Measurements from ENCODE around the gene ZFP64. TPM values are rescaled to one million over a fixed set of nuclear protein-coding genes. Genes with fewer than 3 reads are reported as not detected.

Gene ZFP64
- total RNA-seq, 2 experiments from 2014 or later, result 10.0 to 16.7 TPM

DNA sequence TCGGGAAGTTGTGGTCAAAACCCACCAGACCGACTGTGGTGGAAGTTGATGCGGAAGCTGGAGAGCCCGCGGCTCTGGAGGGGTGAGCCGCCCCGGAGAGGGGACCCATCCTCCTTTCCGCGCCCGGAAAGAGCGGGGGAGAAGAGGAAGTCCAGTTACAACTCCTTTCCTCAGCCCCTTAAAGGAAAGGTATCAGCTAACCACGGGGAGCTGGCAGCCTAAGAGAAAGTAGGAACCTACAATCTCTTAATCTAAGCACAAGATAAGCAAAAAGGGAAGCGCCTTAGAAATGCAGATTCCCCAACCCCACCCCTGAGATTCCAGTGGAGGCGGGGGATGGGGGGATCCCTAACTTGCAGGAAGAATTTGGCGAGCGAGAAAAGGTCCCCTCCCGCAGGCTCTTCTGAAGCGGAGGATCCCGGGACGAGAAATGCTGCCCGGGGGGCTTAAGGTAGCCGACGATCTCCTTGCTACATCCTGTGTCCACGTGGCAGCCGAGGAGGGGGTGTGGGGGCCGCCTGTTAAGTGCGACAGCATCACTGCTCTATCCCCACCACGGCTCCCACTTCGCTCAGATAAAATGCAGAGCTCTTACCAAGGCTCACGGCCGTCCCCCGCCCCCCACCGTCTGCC is 87.5 kb downstream of the ZFP64 start:
- BruUV-seq (replicated peaks), result no TSS peak
- no peaks in the 10 kb centered on the region for H3K9me2 ChIP-seq (ENCODE audit: insufficient read depth, low read length)
- CTCF ChIA-PET (ENCODE audit: unreplicated experiment), result no interaction called here
- no peaks in the 10 kb centered on the region for H3K4me1 ChIP-seq (ENCODE audit: insufficient read depth, low read length, poor library complexity, severe bottlenecking)
- no peak overlapping the region for H3K4me3 ChIP-seq (ENCODE audit: low read depth, low read length, poor library complexity, severe bottlenecking)
- no peak overlapping the region for H3K27ac ChIP-seq (ENCODE audit: low read depth, low read length, poor library complexity, severe bottlenecking)
- no peak overlapping the region for H3K4me2 ChIP-seq (ENCODE audit: low read length)
- H3K79me2 ChIP-seq (ENCODE audit: insufficient read depth, low read depth, low read length), result no peaks in the 10 kb centered on the region
- no peaks in the 10 kb centered on the region for H3K36me3 ChIP-seq (ENCODE audit: insufficient read depth, low read length)
- DNase-seq (ENCODE audit: low spot score), result no peak
- no peaks in the 10 kb centered on the region for H3K9me3 ChIP-seq (ENCODE audit: low read length)
- intact Hi-C loops (cut with micrococcal nuclease; ENCODE audit: unreplicated experiment), result no loop called here
- TF ChIP-seq, protein P1, sequence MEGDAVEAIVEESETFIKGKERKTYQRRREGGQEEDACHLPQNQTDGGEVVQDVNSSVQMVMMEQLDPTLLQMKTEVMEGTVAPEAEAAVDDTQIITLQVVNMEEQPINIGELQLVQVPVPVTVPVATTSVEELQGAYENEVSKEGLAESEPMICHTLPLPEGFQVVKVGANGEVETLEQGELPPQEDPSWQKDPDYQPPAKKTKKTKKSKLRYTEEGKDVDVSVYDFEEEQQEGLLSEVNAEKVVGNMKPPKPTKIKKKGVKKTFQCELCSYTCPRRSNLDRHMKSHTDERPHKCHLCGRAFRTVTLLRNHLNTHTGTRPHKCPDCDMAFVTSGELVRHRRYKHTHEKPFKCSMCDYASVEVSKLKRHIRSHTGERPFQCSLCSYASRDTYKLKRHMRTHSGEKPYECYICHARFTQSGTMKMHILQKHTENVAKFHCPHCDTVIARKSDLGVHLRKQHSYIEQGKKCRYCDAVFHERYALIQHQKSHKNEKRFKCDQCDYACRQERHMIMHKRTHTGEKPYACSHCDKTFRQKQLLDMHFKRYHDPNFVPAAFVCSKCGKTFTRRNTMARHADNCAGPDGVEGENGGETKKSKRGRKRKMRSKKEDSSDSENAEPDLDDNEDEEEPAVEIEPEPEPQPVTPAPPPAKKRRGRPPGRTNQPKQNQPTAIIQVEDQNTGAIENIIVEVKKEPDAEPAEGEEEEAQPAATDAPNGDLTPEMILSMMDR (conservative IDR thresholded peaks at IDR 0.05; ENCODE audit: low read length), result no peak
- no peak for TF ChIP-seq EZH2phosphoT487 (IDR thresholded peaks at IDR 0.05; ENCODE audit: borderline replicate concordance, low read depth, low read length)
- no peak overlapping the region for H2AFZ ChIP-seq (ENCODE audit: low read length)
- POLR2A ChIA-PET, result interaction anchor here (0.6 kb wide), 1 partner anchor 1791 kb away, joined by 4 read pairs; no protein-coding TSS in a partner anchor
- no peaks in the 10 kb centered on the region for H4K20me1 ChIP-seq (ENCODE audit: insufficient read depth, low read length)

DNA sequence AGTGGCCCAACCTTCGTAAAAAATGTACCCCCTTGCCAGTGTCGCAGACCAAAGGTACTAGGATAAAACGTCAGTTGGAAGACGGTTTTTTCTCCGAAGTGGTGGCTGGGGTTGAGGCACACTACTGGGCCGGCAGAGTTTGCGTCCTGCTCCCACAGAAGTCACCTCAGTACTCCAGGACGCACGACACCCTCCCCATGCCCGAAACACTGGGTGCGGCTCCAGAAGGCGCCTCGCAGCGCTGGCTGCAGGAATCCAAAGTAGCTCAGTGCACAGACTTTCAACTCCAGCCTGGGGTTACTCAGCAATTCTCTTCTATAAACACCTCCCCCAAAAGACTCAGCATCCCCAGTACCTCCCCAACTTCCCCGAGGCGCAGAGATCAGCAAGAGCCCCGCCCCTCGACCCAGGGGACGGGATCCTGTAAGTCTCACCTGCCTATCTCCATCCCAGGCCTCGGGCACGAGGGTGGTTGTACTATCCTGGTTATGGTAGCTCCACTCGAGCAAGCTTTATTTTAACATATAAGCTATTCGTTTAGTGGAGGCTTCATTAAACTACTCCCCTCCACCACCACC is 88.2 kb downstream of the ZFP64 start:
- DNase-seq (ENCODE audit: low spot score), result no peak
- intact Hi-C loops (cut with micrococcal nuclease; ENCODE audit: unreplicated experiment), result no loop called here
- no peaks in the 10 kb centered on the region for H4K20me1 ChIP-seq (ENCODE audit: insufficient read depth, low read length)
- no peak overlapping the region for H3K27ac ChIP-seq (ENCODE audit: low read depth, low read length, poor library complexity, severe bottlenecking)
- H3K4me2 ChIP-seq (ENCODE audit: low read length), result no peak overlapping the region
- ChIA-PET POLR2A (interaction anchor here (0.5 to 0.6 kb wide), 2 partner anchors 953 to 1792 kb away, joined by 4 to 6 read pairs; no protein-coding TSS in a partner anchor), CTCF (ENCODE audit: unreplicated experiment) (no interaction called here)
- TF ChIP-seq, protein P1 (conservative IDR thresholded peaks at IDR 0.05; ENCODE audit: low read length), result no peak
- no peak for TF ChIP-seq EZH2phosphoT487 (IDR thresholded peaks at IDR 0.05; ENCODE audit: borderline replicate concordance, low read depth, low read length)
- no peak overlapping the region for H2AFZ ChIP-seq (ENCODE audit: low read length)
- no peaks in the 10 kb centered on the region for H3K79me2 ChIP-seq (ENCODE audit: insufficient read depth, low read depth, low read length)
- H3K4me1 ChIP-seq (ENCODE audit: insufficient read depth, low read length, poor library complexity, severe bottlenecking), result no peaks in the 10 kb centered on the region
- H3K9me3 ChIP-seq (ENCODE audit: low read length), result no peaks in the 10 kb centered on the region
- H3K4me3 ChIP-seq (ENCODE audit: low read depth, low read length, poor library complexity, severe bottlenecking), result no peak overlapping the region
- BruUV-seq (replicated peaks), result no TSS peak
- H3K9me2 ChIP-seq (ENCODE audit: insufficient read depth, low read length), result no peaks in the 10 kb centered on the region
- H3K36me3 ChIP-seq (ENCODE audit: insufficient read depth, low read length), result no peaks in the 10 kb centered on the region

DNA sequence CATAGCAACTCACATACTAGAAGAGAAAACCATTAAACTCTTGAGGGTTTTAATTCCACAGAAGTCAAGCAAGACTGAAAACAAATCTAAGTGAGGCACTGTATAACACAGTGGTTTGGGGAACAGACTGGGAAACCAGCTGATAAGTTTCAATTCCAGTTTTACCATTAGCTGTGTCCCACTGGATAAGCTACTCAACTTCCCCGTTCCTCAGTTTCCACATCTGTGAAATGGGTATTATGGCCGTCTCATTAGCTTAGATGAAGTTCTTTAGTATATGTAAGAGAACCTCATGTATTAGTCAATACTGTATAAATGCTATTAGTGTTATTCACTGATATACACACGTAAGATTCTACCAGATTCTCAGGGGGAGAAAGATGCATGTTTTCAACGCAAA is 89.0 kb downstream of the ZFP64 start:
- intact Hi-C loops (cut with micrococcal nuclease; ENCODE audit: unreplicated experiment), result no loop called here
- Histone ChIP-seq H3K36me3 (ENCODE audit: insufficient read depth, low read length) (no peaks in the 10 kb centered on the region), H3K9me2 (ENCODE audit: insufficient read depth, low read length) (no peaks in the 10 kb centered on the region), H3K4me3 (ENCODE audit: low read depth, low read length, poor library complexity, severe bottlenecking) (no peak overlapping the region), H3K9me3 (ENCODE audit: low read length) (no peaks in the 10 kb centered on the region), H2AFZ (ENCODE audit: low read length) (no peak overlapping the region), H3K79me2 (ENCODE audit: insufficient read depth, low read depth, low read length) (no peaks in the 10 kb centered on the region), H3K27ac (ENCODE audit: low read depth, low read length, poor library complexity, severe bottlenecking) (no peak overlapping the region), H4K20me1 (ENCODE audit: insufficient read depth, low read length) (no peaks in the 10 kb centered on the region), H3K4me1 (ENCODE audit: insufficient read depth, low read length, poor library complexity, severe bottlenecking) (no peaks in the 10 kb centered on the region), H3K4me2 (ENCODE audit: low read length) (no peak overlapping the region)
- BruUV-seq (replicated peaks), result no TSS peak
- ChIA-PET CTCF (ENCODE audit: unreplicated experiment) (no interaction called here), POLR2A (no interaction called here)
- TF ChIP-seq EZH2phosphoT487 (IDR thresholded peaks at IDR 0.05; ENCODE audit: borderline replicate concordance, low read depth, low read length), result no peak
- TF ChIP-seq, protein P1 (conservative IDR thresholded peaks at IDR 0.05; ENCODE audit: low read length), result no peak
- no peak for DNase-seq (ENCODE audit: low spot score)

Data from OCI-LY7 (cell line).